Measurements from ENCODE around the gene SETDB1.
A peak's percentile ranks its signal among the peaks of the same experiment; 100 is the strongest.

Gene SETDB1

GRCh38 chr1:150971583-150972416 is 45.6 kb downstream of the SETDB1 start:
- H3K27me3 ChIP-seq (ENCODE audit: insufficient read depth, poor library complexity, severe bottlenecking), result no peaks in the 10 kb centered on the region
- no peaks in the 10 kb centered on the region for H3K9me3 ChIP-seq (ENCODE audit: severe bottlenecking)
- no peak for TF ChIP-seq CTCF (IDR thresholded peaks at IDR 0.05; ENCODE audit: poor library complexity, severe bottlenecking)
- peaks cover 17% of the 10 kb centered on the region for H3K4me1 ChIP-seq (ENCODE audit: insufficient read depth, poor library complexity, severe bottlenecking)
- H3K4me3 ChIP-seq (ENCODE audit: severe bottlenecking), result no peak overlapping the region
- ATAC-seq (ENCODE audit: low read depth) (no peak), DNase-seq (ENCODE audit: low spot score) (no peak)
- H3K27ac ChIP-seq (ENCODE audit: poor library complexity, severe bottlenecking), result no peak overlapping the region
- H3K36me3 ChIP-seq (ENCODE audit: low read depth), result peaks cover 36% of the 10 kb centered on the region

- Histone ChIP-seq H3K27ac (ENCODE audit: poor library complexity, severe bottlenecking) (no peak overlapping the region), H3K27me3 (ENCODE audit: insufficient read depth, poor library complexity, severe bottlenecking) (no peaks in the 10 kb centered on the region), H3K4me3 (ENCODE audit: severe bottlenecking) (no peak overlapping the region), H3K9me3 (ENCODE audit: severe bottlenecking) (no peaks in the 10 kb centered on the region), H3K36me3 (ENCODE audit: low read depth) (peaks cover 29% of the 10 kb centered on the region), H3K4me1 (ENCODE audit: insufficient read depth, poor library complexity, severe bottlenecking) (peaks cover 24% of the 10 kb centered on the region)
- TF ChIP-seq CTCF (IDR thresholded peaks at IDR 0.05; ENCODE audit: poor library complexity, severe bottlenecking), result no peak
- DNase-seq (ENCODE audit: low spot score), result no peak
- ATAC-seq (ENCODE audit: low read depth), result no peak
Observed at GRCh38 chr1:150972417-150972940, 46.3 kb downstream of the SETDB1 start.

- TF ChIP-seq CTCF (IDR thresholded peaks at IDR 0.05; ENCODE audit: poor library complexity, severe bottlenecking), result no peak
- Histone ChIP-seq H3K27ac (ENCODE audit: poor library complexity, severe bottlenecking) (peak overlapping the region; percentile 79), H3K27me3 (ENCODE audit: insufficient read depth, poor library complexity, severe bottlenecking) (no peaks in the 10 kb centered on the region), H3K36me3 (ENCODE audit: low read depth) (peaks cover 22% of the 10 kb centered on the region), H3K4me3 (ENCODE audit: severe bottlenecking) (peak overlapping the region; percentile 100), H3K9me3 (ENCODE audit: severe bottlenecking) (no peaks in the 10 kb centered on the region), H3K4me1 (ENCODE audit: insufficient read depth, poor library complexity, severe bottlenecking) (peaks cover 29% of the 10 kb centered on the region)
- ATAC-seq (ENCODE audit: low read depth), result peak; percentile 18
- DNase-seq (ENCODE audit: low spot score), result no peak
Observed at GRCh38 chr1:150973258-150973835, 47.2 kb downstream of the SETDB1 start.

GRCh38 chr1:150973836-150974579 is 47.8 kb downstream of the SETDB1 start:
- peak; percentile 41 for ATAC-seq (ENCODE audit: low read depth)
- Histone ChIP-seq H3K9me3 (ENCODE audit: severe bottlenecking) (no peaks in the 10 kb centered on the region), H3K36me3 (ENCODE audit: low read depth) (peaks cover 16% of the 10 kb centered on the region), H3K27me3 (ENCODE audit: insufficient read depth, poor library complexity, severe bottlenecking) (no peaks in the 10 kb centered on the region), H3K4me1 (ENCODE audit: insufficient read depth, poor library complexity, severe bottlenecking) (peaks cover 29% of the 10 kb centered on the region), H3K4me3 (ENCODE audit: severe bottlenecking) (peak overlapping the region; percentile 100), H3K27ac (ENCODE audit: poor library complexity, severe bottlenecking) (peak overlapping the region; percentile 79)
- no peak for DNase-seq (ENCODE audit: low spot score)
- TF ChIP-seq CTCF (IDR thresholded peaks at IDR 0.05; ENCODE audit: poor library complexity, severe bottlenecking), result no peak

Data from RWPE2 (cell line).